Measurements from ENCODE around the gene KMT5B.

KMT5B gene

GRCh38 chr11:68127714-68128681 lies 85.1 kb downstream of the KMT5B start:
- Histone ChIP-seq H3K9me2 (replicated peaks; ENCODE audit: insufficient read depth, low read length) (no peaks in the 10 kb centered on the region), H3K9ac (ENCODE audit: low read length) (no peak overlapping the region), H3K4me2 (ENCODE audit: low read depth, low read length) (no peak overlapping the region), H3K27me3 (replicated peaks; ENCODE audit: insufficient read depth, low read length) (no peaks in the 10 kb centered on the region), H4K20me1 (ENCODE audit: insufficient read depth, low read length) (no peaks in the 10 kb centered on the region), H3K9me3 (replicated peaks; ENCODE audit: insufficient read depth, low read length) (no peaks in the 10 kb centered on the region), H3K79me2 (ENCODE audit: low read length) (no peaks in the 10 kb centered on the region), H3K4me1 (ENCODE audit: low read length) (no peaks in the 10 kb centered on the region), H3F3A (ENCODE audit: insufficient read depth, low read length) (no peaks in the 10 kb centered on the region), H3K27ac (ENCODE audit: low read length) (no peak overlapping the region), H3K36me3 (replicated peaks; ENCODE audit: insufficient read depth, low read length) (no peaks in the 10 kb centered on the region), H3K4me3 (ENCODE audit: low read length) (no peak overlapping the region), H2AFZ (ENCODE audit: low read length) (no peak overlapping the region)
- DNase-seq: no peak
- TF ChIP-seq, protein P1, sequence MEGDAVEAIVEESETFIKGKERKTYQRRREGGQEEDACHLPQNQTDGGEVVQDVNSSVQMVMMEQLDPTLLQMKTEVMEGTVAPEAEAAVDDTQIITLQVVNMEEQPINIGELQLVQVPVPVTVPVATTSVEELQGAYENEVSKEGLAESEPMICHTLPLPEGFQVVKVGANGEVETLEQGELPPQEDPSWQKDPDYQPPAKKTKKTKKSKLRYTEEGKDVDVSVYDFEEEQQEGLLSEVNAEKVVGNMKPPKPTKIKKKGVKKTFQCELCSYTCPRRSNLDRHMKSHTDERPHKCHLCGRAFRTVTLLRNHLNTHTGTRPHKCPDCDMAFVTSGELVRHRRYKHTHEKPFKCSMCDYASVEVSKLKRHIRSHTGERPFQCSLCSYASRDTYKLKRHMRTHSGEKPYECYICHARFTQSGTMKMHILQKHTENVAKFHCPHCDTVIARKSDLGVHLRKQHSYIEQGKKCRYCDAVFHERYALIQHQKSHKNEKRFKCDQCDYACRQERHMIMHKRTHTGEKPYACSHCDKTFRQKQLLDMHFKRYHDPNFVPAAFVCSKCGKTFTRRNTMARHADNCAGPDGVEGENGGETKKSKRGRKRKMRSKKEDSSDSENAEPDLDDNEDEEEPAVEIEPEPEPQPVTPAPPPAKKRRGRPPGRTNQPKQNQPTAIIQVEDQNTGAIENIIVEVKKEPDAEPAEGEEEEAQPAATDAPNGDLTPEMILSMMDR (IDR thresholded peaks at IDR 0.05; ENCODE audit: low read length): no peak
- TF ChIP-seq EZH2phosphoT487 (IDR thresholded peaks at IDR 0.05; ENCODE audit: low read length): no peak
- no peak for TF ChIP-seq EZH2 (optimal IDR thresholded peaks at IDR 0.05; ENCODE audit: low read depth, low read length)

DNA sequence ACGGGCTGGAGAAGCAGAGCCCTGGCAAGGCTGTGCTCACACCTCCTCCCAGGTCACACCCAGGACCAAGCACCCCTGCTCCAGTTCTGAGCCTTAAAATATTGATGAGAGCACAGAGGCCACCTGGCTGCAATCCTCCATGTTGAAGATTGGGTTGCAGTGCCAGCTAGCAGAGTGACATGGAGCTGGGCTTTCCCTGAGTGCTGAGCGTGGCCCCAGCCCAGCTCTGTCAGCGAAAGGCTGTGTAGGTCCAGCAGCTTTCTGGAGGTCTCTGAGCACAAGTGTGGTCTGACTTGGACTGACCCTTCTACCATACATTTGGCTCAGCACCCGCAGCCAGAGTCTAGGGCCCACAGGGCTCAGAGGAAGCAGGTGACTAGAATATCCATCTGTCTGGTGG lies 87.9 kb downstream of the KMT5B start:
- no peak overlapping the region for H2AFZ ChIP-seq (ENCODE audit: low read length)
- H4K20me1 ChIP-seq (ENCODE audit: insufficient read depth, low read length): no peaks in the 10 kb centered on the region
- H3K9me2 ChIP-seq (replicated peaks; ENCODE audit: insufficient read depth, low read length): no peaks in the 10 kb centered on the region
- H3K9ac ChIP-seq (ENCODE audit: low read length): no peak overlapping the region
- H3K27ac ChIP-seq (ENCODE audit: low read length): no peak overlapping the region
- TF ChIP-seq, protein P1 (IDR thresholded peaks at IDR 0.05; ENCODE audit: low read length): no peak
- TF ChIP-seq EZH2 (optimal IDR thresholded peaks at IDR 0.05; ENCODE audit: low read depth, low read length) (no peak), EZH2phosphoT487 (IDR thresholded peaks at IDR 0.05; ENCODE audit: low read length) (no peak)
- no peak overlapping the region for H3K4me2 ChIP-seq (ENCODE audit: low read depth, low read length)
- no peak for DNase-seq
- no peak overlapping the region for H3K4me3 ChIP-seq (ENCODE audit: low read length)
- no peaks in the 10 kb centered on the region for H3K9me3 ChIP-seq (replicated peaks; ENCODE audit: insufficient read depth, low read length)
- H3K4me1 ChIP-seq (ENCODE audit: low read length): peaks cover 8% of the 10 kb centered on the region
- H3K79me2 ChIP-seq (ENCODE audit: low read length): peaks cover 3% of the 10 kb centered on the region
- H3K36me3 ChIP-seq (replicated peaks; ENCODE audit: insufficient read depth, low read length): no peaks in the 10 kb centered on the region
- no peaks in the 10 kb centered on the region for H3K27me3 ChIP-seq (replicated peaks; ENCODE audit: insufficient read depth, low read length)
- peaks cover 2% of the 10 kb centered on the region; the same call in 1 of the 2 replicates for H3F3A ChIP-seq (ENCODE audit: insufficient read depth, low read length)

DNA sequence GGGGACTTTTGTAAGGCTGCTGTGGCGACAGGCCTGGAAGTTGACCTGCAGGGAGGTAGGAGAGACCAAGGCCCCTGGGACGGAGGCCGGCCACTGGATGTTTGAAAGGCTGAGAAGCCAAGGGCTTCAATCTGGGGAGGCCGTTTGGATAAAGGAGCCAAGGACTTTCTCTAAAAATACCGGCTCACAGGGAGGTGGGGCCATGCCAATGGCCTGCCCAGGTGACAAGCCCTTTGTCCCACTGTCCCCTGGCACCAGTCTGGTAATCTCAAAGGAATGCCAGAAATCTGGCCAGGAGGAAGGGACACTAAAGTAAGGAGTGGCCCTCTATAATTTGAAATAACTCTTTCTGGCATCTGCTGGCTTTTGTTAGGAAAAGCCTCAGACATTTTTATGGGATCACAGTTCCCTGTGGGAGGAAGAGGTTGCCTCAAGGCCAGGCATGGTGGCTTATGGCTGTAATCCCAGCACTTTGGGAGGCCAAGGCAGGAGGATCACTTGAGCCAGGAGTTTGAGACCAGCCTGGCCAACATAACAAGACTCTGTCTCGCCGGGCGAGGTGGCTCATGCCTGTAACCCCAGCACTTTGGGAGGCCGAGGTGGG lies 90.1 kb downstream of the KMT5B start:
- TF ChIP-seq, protein P1 (IDR thresholded peaks at IDR 0.05; ENCODE audit: low read length): no peak
- no peak for TF ChIP-seq EZH2 (optimal IDR thresholded peaks at IDR 0.05; ENCODE audit: low read depth, low read length)
- no peak for TF ChIP-seq EZH2phosphoT487 (IDR thresholded peaks at IDR 0.05; ENCODE audit: low read length)
- H3K27me3 ChIP-seq (replicated peaks; ENCODE audit: insufficient read depth, low read length): no peaks in the 10 kb centered on the region
- no peaks in the 10 kb centered on the region for H3K9me2 ChIP-seq (replicated peaks; ENCODE audit: insufficient read depth, low read length)
- H2AFZ ChIP-seq (ENCODE audit: low read length): no peak overlapping the region
- H3K4me1 ChIP-seq (ENCODE audit: low read length): peaks cover 11% of the 10 kb centered on the region
- H4K20me1 ChIP-seq (ENCODE audit: insufficient read depth, low read length): no peaks in the 10 kb centered on the region
- H3K36me3 ChIP-seq (replicated peaks; ENCODE audit: insufficient read depth, low read length): no peaks in the 10 kb centered on the region
- no peaks in the 10 kb centered on the region for H3K9me3 ChIP-seq (replicated peaks; ENCODE audit: insufficient read depth, low read length)
- H3K4me2 ChIP-seq (ENCODE audit: low read depth, low read length): no peak overlapping the region
- H3K4me3 ChIP-seq (ENCODE audit: low read length): no peak overlapping the region
- no peak overlapping the region for H3K9ac ChIP-seq (ENCODE audit: low read length)
- H3K79me2 ChIP-seq (ENCODE audit: low read length): peaks cover 24% of the 10 kb centered on the region
- DNase-seq: no peak
- H3K27ac ChIP-seq (ENCODE audit: low read length): no peak overlapping the region
- peaks cover 3% of the 10 kb centered on the region; the same call in 1 of the 2 replicates for H3F3A ChIP-seq (ENCODE audit: insufficient read depth, low read length)

Data from MM.1S (cell line).